HG03025 (cell line): ENCODE results near the gene C3orf18.

Source experiments
- ATAC-seq: cut with Tn5 transposase; IDR thresholded peaks from one replicate; pipeline ENCODE4 v1.9.1; 2021; ENCODE audit warnings: mild to moderate bottlenecking, moderate library complexity; ENCODE audit not compliant: unreplicated experiment, low FRiP score

Gene C3orf18

DNA sequence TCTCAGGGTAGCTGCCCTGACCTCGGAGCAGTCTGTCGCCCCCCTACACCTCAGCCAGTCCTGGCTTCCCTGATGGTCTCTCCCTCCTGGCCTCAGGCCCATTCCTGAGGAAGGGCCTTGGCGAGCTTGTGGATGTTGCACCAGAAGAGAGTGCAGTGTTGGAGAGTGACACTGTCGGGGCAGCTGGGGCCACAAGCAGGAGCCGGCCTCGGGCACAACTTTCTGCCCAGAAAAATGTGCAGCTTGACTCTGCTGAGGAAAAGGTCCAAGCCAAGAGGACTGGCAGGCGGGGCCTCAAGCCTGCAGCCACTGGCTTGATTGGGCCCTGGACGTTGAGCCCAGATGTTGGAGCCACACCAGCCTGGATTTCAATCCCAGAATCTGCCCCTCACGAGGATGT, 14.5 kb upstream of the C3orf18 start:
- no peak for ATAC-seq

DNA sequence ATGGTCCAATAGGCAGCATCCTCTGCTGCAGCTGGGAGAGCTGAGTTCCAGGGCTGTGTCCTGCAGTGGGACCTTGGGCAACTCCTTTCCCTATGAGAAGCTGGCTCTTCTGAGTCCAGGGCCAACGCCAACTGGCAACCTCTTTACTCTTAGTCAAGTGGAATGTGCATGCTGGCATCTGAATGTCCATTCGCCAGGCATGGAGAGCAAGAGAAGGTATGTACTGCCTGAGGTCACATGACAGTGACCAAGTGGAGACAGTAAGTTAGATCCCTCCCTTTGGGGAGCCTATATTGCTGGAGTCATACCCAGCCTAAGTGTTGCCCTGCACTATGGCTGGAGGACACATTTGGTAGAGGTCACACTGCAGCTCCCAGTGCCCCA, 13.9 kb upstream of the C3orf18 start:
- no peak for ATAC-seq

DNA sequence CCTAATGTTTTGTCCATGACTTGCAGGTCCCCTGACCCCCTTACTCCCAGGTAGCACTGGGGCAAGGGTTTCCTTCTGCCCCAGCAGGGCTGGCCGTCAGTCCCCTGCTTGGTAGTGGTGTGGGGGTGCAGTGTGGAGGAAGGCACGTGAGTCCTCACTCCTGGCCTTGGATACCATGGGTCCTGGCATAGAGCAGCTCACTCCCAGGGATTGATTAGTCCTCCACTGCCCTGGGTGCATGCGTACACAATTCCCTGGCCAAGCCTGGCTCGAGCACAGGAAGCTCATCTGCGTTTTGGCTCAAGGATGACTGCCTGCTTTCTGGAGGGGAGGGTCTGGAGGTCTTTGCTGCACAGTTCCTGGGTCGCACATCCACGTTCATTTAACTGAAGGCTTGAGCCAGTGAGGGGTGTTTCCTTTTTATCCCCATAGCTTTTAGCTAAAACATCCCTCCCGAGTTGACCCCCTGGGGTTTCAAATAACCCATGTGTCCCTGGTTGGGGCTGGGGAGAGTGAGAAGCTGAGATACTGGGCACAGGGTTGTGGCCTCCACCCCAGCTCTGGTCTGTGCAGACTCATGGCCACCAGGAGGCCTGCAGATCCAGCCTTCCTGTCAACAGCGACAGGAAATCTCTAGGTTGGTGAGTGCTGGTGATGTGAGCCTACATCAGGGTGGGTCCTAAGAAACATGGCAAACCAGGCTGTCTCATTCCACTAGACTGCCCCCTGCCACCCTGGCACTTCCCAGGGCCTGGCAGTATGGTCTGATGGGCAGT, 13.3 kb upstream of the C3orf18 start:
- no peak for ATAC-seq

DNA sequence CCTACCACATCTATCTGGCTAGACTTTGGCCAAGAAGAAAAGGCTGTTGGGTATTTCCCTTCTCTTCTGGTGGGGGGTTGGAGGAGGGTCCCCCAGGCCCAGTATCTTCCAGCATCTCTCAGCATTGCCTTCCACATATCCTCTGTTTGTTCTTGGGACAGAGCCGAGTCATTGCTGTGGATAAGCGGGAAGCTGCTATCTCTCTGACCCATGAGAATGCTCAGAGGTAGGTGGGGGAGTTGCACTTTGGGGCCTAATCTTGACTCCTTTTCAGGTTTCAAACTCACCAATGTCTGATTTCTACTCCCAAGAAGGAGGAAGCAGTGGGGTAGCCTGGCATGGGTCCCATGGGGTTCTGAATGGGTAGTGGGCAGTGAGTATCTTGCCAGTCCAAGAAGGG, 9.8 kb upstream of the C3orf18 start:
- no peak for ATAC-seq

DNA sequence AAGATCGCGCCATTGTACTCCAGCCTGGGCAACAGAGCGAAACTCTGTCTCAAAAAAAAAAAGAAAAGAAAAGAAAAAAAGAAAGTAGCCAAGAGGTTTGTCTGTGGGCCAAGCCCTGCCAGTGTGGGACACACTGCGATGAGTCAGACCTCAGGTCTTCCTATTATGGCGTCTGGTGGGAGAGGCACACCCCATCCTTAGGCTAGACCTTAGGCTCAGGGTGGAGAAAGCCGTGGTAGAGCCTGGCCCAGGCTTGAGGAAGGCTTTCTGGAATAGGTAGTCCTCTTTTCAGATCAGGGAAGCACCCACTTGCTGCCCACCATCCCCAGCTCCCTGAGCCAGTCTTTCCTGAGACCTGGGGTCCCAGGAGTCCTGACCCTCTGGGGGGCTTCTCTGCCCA, 7.8 kb upstream of the C3orf18 start:
- no peak for ATAC-seq

DNA sequence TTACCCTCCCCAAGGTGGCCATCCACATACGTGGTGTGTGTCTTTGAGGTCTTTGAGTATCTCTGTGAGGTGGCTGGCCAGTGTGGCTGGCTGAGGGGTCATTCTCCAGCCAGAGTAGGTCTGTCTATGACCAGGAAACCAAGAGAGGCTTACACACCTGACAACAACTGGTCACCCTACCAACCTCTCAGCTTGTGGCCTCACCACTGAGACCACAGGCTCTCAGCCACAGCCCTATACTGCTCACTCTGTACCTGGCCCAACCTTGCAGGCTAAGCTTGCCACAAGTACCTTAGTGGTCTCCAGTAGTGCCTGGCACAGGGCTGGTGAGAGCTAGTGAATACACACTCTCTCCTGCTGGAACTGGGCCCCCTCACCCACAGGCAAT, 6.9 kb upstream of the C3orf18 start:
- no peak for ATAC-seq

DNA sequence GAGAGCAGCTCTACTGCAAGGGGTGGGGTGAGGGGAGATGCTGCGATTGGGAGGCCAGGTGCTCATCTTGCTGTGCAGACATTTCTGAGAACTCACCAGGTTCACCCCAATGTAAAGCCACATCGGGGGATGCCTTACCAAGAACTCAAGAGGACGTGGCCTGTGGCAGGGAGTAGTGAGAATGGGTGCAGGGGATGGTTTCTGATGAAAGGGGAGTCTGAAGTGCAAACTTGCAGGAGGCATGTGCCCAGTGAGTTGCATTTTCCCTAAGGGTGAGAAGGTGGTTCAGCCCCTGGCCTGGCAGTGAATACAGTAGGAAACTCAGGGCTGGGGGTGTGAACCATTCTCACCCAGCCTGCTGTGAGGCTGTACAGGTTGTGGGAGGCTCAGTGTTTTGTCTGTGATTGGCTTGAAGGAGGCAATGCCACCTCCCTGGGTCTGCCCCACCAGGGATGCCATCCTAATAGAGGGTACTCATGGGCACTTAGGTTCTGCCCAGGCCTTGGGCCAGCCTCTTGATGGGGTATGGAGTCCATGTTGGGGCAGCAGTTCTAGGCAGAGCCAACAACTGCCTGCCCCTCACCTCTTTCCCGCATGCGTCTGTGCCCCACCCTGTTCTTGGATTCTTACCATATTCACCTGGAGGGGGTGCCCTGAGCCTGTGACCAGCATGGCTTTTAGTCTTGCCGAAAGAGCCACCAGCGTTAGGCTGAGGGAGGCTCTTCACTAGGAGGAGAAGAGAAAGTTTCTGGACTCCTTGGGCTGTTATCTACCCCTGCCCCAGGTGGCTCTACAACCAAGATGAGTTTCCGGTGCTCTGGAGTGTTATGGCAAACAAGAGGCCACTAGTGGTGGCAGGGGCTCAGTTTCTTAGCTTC, 6.3 kb upstream of the C3orf18 start:
- ATAC-seq: no peak

DNA sequence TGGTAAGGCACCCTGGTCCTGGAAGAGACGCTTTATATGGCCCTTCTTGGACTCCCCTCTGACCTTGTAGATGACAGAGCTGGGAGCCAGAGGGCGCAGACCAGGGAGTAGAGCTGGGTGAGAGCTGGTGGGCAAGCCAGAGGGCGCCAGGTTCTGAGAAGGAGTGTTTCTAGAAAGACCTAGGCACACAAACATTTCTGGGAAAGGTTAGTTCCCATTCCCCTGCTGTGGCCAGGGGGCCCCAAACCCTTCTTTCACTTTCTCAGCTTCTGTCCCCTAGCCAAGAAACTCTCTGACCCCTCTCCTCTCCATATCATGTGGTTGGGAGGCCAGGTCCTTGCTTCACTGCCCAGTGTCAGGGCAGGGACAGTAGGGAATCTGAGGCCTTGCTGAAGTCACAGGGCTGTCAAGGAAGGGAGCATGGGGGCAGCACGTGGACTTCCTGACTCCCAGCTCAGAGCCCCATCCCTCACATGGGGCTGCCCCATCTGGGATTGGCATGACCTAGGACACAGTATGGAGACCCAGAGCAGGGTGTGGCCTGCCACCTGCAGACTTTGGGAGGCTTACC, 5.3 kb upstream of the C3orf18 start:
- no peak for ATAC-seq

DNA sequence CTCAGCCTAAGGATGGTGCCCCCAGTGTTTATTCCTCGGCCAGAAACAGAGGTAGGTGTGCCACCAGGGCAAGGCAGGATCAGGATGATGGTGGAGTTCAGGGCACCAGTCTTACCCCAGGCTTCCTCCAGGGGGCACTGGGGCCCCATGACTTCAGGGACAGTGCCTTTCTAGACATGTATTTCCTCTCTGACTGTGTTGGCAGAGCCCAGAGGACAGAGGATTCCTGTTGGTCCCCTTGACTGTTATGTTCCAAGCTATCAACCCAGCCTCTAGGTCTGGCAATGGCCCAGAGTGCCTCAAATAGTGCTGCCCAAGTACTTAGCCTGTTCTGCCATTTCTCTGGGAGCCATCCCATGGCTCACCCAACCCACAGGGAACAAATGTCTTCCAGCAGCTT, 4.6 kb upstream of the C3orf18 start:
- no peak for ATAC-seq

DNA sequence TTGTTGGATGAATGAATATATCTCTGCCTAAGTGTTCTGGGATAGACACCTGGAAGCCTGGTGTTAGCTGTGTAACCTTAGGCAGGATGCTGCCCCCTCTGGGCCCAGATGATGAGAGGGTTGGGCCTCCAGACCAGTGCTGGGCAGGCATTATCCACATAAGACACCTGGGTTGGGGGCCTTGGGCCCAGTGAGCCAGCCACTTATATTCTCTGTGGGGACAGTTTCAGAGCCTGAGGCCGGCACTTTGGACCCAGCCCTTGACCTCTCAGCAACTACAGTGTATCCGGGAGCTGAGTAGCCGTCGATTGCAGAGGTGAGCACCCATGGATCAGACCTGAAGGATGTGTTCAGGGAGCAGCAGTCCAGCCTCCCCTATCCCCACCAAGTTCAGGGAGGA, 3.9 kb upstream of the C3orf18 start:
- no peak for ATAC-seq

DNA sequence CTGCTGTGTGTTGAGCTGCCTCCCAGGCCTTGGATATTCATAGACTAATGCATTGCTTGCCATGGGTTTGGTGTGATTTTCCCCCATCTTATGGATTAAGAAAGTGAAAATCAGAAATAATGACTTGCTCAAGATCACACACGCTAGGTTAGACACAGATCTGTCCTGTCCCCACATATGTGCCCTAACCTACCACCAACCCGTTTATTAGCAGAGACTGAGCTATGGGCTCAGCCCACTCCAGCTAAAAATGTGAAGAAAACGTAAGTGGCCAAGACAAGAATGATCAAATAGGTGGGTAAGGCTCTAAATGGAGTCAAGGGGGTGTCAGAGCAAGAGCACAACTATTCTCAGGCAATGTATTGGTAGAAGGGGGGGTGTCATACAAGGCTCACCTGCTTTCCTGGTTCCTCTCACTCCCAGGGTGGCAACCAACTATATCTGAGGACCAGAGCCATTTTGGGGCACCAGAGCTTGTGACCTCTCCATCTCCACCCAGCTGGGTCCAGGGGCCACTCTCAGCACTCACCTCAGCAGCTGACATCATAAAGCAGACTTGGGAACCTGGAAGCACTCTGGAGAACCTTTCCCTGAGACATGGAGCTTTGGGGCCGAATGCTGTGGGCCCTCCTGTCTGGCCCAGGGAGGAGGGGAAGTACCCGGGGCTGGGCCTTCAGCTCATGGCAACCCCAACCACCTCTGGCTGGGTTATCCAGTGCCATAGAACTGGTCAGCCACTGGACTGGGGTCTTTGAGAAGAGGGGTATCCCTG, 3.1 kb upstream of the C3orf18 start:
- ATAC-seq: no peak

DNA sequence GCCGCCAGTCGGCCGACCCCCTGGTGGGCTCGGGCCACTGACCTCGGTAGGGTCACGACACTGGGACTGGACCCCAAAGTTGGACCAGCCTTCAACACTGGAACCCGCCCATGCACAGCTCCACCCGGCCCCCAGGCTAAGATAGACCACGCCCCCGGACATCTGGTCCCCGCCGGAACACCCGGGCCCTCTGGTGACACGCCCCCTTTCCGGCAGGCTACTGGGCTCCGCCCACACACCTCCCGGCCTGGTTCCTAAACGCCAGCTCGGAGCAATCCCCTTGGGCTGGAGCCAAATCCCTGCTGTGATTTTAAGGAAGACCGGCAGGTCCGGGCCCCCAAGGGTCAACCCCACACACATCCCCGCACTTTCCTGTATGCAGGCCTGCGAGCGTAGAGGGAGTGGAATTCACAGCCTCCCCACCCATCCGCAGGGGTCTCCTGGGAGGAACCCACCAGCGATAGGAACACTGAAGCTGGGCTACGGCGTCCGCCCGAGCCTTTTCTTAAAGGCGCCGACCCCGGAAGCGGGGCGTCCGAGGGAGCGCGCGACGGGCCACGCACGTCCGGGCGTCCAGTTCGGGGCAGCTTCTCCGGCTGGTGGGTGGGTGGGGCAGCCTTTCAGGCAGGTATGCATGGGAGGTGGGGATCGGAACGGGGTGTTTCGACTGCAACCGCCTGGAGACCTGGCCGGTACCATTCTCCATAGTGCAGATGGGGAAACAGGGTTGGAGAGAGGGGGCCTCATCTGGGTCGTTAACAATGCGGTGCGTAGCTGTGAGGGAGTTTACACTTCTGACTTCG, 1.6 kb upstream of the C3orf18 start, which contains the start of gene HEMK1:
Gene HEMK1 (plus strand): TSS at position 576 of the 803 bp plus-strand sequence. CDS start 1,583 bp downstream, outside the sequence.
- peak; percentile 67 for ATAC-seq

DNA sequence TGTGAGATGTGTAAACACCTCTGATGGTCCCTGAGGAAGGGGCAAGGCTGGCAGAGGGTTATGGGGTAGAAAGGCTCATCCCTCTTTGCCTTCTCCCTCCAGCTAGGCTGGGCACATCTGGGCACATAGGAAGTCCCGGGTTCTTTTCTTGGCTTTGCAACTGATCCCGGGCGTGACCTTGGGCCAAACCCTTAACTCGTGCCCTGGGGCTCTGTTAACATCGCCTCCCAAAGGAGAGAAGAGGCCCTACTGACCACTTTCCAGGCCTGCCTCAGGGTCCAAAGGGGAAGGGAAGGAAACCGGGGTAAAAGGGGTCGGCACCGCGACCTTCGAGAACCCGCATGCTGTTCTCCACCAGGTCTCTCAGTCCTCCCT, 549 bp downstream of the C3orf18 start:
- no peak for ATAC-seq

DNA sequence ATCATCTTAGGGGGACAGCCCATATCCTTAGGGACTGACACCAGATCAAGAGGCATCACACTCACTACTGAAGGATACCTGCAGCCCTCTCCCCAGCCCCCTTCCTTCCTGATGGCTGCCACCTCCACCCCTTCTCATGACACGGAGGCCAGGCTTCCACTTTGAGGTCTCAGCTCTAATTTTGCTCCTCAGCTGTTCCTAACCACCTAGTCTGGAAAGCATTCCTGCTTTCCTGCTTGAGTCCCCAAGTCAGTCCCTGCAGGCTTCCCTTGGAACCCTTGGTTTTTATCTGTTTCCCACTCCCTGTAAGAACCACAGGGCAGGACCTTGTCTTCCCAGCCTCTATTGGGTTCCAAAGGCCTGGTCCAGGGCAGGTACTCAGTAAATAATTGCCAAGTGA, 3.2 kb downstream of the C3orf18 start:
- ATAC-seq: no peak

DNA sequence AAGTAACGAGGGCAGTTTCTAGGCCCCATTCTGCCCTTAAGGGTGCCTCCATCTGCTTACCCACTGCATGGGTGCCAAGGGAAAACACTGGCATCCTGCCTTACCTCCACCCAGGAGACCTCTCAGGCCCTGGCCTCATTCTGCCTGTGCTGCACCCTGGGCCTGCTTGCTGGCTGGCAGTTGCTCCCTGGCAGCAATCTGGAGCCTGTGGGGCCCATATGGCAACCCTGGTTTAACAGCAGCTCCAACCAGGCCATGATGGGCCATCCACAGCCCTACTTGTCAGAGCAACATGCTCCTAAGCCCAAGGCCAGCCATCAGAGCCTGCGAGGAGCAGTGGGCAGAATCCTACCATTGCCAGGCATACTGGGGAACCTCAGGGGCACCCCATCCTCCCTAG, 3.7 kb downstream of the C3orf18 start:
- ATAC-seq: no peak

DNA sequence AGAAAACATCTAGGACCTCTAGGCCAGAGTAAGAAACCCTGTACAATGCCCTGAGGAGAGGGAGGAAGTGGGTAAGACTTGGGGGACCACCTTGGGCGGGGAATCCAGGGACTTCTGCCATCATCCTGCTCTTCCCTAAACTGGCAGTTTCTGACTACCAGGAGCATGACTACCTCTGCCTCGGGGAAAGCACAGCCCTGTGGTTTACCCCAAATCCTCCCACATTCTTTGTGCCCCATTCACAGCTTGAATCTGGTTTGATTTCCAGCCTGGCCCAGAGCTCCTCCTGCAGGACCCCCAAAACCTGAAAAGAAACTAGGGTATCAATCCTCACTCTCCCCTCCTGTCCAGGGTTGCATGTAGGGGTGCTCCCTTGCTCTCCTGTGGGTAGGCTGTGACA, 4.7 kb downstream of the C3orf18 start:
- no peak for ATAC-seq

DNA sequence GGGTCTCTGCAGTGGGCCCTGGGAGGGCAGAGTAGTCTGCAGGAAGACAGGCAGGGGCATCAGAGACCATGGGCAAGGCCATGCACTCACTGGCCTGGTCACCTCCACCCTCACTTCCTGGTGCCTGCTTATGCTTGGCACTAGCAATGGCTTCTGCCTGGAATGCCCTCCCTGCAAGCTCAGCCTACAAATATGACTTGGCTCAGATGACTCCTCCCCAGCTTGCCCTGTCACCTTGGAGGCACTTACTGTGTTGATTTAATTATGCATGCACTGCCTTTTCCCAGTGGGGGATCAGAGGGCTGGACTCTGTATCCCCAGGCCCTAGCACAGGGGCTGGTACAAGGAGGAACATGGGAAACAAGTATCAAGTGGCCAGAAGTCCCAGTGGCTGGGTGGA, 7.8 kb downstream of the C3orf18 start:
- no peak for ATAC-seq

DNA sequence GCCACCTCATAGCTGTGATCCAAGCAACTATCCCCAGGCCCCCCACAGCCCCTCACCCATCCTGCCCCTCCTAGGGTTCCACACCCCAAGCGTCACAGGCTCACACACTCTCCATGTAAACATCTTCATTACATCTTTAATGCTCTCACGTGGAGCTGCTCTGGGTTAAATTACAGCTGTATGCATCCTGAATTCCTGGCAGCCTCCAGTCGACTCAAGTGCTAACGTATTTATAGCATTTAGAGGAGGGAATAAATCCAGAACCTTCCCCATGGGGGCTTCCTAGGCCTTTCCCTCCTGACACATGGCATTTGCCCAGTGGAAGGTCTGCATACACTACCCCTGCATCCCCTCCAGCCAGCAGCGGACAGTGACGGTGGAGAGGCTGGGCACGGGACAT, 9.6 kb downstream of the C3orf18 start:
- ATAC-seq: no peak

DNA sequence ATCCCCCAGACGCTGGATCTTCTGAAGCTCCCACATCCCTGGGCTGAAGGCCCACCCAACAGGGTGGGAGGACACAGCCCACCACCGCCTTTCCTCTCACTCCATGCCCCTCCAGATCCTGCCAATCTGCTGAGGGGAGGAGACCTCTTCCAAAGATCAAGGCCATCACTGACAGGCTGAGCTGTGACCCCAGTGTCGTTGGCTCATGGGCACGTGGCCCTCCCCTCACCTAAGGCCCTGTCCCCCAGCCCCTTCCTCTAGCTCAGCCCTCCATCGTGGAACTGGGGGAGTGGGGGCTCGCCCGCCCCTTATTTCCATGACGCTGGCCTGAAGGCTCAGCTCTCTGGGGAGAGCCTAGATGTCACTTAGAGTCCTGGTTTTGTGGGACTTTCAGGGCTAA, 10.4 kb downstream of the C3orf18 start:
- no peak for ATAC-seq

DNA sequence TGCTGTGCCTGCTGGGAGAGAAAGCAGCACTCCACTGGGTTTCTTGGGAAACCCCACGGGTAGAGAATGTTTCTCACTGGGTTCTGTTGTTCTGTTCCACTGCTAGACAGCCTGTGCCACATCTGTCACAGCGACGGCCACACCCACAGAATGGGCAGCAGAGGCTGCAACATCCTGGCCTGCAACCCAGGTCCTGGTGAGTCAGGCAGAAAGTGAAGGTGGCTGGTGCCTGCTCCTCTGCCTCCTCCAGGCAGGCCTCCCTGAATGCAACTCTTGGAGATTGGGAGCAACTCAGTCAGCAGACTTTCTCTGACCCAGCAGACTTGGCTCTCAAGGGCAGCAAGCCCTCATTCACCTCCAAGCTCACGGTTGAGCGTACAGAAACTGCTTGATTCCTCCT, 13.0 kb downstream of the C3orf18 start:
- no peak for ATAC-seq
